Left colon (tissue), 2 donors: Measurements from ENCODE around the gene ROR1. TPM values are rescaled to one million over a fixed set of nuclear protein-coding genes. Genes with fewer than 3 reads are reported as not detected.
"Not testable (repeated sequence)": the region's sequence is repeated elsewhere in the genome, so short reads cannot be mapped to it uniquely, and the experiment has no call there.

ENCODE experiments used
- ATAC-seq: fragments of 200-7000 bp; cut with Tn5 transposase; one replicate; pipeline ENCODE4 v1.9.1; 2020; ENCODE audit warnings: mild to moderate bottlenecking, moderate library complexity
- DNase-seq, 2 donors: peaks; one replicate each; pipeline ENCODE4 v3.0.0-alpha.2; 2020
- intact Hi-C, 2 donors: fragments of 100-400 bp; cut with DNase I in 1 of 2; cut with micrococcal nuclease in 1 of 2; formaldehyde crosslinking; loops; one replicate each; pipeline versions ENCODE4 v1.11.2 to v1.14.0; 2022; cut with DNase I, micrococcal nuclease
- total RNA-seq, 2 donors: library from RNA; stranded (reverse); fragmentation: NEBNext Ultra II Directional; extraction: Animal tissue kit (Norgen Biotek cat#: 25700); gene quantifications; one replicate each; pipeline ENCODE4 v1.2.1, GENCODE V29; 2021
- donor health status: DM: no; HTN: no; CAD: no.
- donor health status: DM: yes; HTN: yes; CAD: no.

Gene ROR1
- total RNA-seq, 2 donors from 2014 or later, result 5.1 to 7.1 TPM

GRCh38 chr1:63812071-63812700, 38.4 kb downstream of the ROR1 start:
- ATAC-seq (no peak), DNase-seq (no peak)
- intact Hi-C loops, result no loop called here

GRCh38 chr1:63813829-63814277, 40.0 kb downstream of the ROR1 start:
- DNase-seq, result no peak
- intact Hi-C loops, result no loop called here
- no peak for ATAC-seq

GRCh38 chr1:63816217-63816815, 42.5 kb downstream of the ROR1 start:
- intact Hi-C loops, ATAC-seq, DNase-seq: not testable (repeated sequence)

GRCh38 chr1:63817152-63817667, 43.4 kb downstream of the ROR1 start:
- intact Hi-C loops, result no loop called here
- no peak for DNase-seq
- ATAC-seq, result peak; percentile 68

DNA sequence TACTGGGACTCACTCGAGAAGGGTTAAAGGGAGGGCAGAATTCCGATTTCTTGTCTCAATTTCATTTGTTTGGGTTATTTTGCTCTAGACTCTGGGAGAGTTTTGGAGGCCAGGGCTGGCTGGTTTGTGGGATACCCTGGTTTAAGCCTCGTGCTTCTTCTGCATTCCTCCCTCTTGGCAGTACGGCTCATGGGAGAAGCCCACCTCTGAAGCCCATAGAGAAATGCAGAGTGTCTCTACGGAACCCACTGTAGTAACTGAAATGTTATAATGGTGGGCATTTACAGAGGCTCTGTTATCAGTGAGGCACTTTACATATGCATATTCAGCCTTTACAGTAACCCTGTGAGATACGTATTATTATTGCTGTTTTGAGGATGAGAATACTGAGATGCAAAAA, 43.9 kb downstream of the ROR1 start:
- no peak for DNase-seq
- intact Hi-C loops, result no loop called here
- ATAC-seq, result no peak

DNA sequence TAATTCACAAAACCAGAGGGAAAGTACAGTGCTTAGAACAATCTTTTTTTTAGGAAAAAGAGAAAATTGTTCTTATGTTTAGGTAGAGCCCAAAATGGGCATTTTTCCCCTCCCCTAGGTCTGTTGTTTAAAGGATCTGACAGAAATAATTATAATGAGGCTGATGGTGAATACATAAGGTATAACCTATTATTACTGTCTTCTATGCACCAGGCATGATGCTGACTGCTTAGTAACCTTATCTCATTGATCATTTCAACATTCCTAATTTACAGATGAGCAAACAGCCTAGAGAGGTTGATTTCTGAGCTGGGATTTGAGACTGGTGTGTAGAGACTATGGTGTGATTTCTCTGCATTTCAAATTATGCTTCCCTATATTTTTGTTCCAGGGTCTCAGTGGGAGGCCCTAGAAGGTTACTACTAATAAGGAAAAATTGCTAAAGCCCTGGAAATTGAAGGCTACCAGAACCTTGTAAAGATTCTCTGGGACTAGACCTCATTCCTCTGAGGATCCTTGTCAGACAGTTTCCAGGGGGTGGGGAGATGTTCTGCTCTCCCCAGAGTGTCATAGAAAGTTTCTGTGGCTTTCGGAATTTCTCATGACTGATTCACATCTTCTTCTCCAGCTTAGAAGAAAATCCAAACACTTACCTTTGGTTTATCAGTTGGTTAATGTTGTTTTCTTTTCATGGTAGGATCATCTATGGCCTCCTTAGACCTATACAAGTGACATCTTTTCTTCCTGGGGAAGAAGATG, 44.9 kb downstream of the ROR1 start:
- intact Hi-C loops, result no loop called here
- ATAC-seq, result no peak
- DNase-seq, result no peak

DNA sequence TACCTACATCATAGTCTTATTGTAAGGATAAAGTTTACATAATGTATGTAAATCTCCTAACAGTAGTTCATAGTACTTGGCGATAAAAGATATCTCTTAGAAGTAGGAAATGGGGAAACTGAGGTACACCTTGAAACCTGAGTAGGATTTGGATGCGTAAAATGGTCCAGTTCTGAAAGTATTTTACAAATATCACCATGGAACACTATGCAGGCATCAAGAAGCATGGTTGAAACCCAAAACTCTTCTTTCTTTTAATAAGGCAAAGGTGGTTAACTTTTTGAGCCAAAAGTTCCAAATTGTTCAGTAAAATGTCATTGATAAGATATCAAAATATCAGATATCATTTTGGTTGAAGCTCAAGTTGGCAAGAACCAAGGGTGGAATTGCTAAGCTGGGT, 46.0 kb downstream of the ROR1 start:
- intact Hi-C loops, result no loop called here
- ATAC-seq, result no peak
- no peak for DNase-seq

DNA sequence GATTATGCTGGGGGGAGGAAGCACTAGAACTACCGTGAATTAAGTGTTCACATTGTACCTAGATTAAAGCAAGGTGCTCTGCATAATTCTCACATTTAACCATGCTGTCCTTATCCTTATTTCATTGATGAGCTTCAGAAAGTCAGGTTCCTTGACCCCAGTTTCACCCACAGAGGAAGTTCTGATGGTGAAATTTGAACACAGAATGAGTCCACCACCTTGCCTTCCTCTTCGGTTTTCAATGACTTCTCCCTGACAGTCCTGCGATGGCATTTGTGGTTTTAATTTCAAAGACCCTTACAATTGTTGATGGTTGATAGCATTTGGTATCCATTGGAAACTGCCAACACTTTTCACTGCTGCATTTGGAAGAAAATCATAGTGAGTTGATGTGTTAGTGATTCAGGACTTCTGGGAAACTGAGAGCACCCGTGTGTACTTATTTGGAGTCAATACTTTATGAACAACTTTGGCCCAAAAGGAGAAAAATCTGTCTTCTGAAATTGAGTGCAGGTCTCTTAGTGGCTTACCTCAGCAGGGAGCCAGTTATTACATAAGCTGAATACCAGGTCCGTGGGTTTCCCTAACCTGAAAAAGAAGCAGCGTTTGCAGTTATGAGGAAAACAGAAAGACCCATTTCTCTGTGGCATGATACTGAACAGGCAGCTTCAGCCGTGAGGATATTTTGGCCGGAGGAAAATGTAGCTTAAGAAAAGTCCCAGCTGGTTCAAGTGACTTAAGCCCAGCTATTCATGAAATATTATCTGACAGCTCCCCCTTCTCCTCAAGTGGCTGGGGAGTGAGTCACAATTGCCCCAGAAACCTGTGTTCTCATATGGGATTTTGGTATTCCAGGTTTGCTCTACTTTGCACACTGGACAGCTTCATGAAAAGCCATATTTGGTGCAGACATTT, 47.5 kb downstream of the ROR1 start:
- intact Hi-C loops, result no loop called here
- ATAC-seq (no peak), DNase-seq (no peak)

GRCh38 chr1:63822540-63822939, 48.7 kb downstream of the ROR1 start:
- DNase-seq (no peak), ATAC-seq (no peak)
- intact Hi-C loops, result no loop called here

- ATAC-seq, result no peak
- intact Hi-C loops, result no loop called here
- DNase-seq, result no peak
These were observed 50.6 kb downstream of the ROR1 start for GRCh38 chr1:63824451-63824850.

DNA sequence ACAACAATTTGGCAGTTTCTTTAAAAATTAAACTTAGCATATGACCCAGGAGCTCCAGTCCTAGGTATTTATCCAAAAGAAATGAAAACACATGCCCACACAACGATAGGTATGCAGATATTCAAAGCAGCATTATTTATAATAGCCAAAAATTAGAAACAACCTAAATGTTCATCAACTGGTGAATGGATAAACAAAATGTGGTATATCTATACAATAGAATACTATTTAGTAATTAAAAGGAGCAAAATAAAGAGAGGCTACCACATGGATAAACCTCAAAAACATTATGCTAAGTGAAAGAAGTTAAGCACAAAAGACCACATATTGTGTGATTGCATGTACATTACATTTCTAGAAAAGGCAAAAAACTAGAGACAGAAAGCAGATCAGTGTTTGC, 51.3 kb downstream of the ROR1 start:
- intact Hi-C loops, result no loop called here
- no peak for DNase-seq
- ATAC-seq, result no peak

- not testable (repeated sequence) for ATAC-seq
These were observed 52.5 kb downstream of the ROR1 start for GRCh38 chr1:63826246-63826861.

DNA sequence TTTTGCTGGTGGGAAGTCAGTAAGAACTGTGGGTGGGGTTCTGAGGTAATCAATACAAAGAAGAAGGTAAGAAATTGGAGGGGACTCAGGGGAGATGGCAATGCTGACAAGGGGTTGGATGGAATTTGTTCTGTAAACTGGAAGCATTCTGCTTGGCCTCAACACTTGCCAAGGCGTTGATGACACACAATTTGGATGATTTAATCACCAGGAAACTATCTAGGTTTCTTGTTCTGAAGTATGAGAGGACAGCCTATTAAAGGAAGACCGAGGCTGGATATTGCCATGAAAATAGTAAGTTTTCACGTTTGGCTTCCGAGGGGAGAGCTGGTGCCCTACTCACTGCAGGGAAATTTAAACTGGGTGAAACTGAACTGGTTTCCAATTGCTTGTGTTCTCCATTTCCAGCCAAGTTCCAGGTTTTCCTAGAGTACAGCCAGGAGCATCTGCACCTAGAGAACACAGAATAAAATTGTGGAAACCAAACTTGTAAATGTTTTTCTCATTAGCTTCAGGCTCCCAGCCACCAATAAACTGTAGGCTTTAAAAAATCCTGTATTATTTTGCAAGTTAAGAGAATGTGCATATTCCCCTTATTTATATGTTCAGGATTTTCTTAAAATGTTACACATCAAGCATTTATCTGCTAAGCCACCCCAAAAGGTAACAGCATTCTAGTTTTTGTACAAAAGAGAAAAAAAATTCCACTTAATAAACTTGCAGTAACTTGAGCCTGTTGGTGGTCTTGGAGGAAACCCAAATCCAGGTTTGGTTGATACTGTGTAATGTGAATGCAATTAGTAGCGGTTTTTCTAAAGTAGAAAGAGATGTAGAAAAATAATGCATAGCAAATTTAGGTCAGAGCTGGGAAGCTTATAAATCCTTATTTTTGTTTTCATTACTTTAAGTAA, 53.8 kb downstream of the ROR1 start:
- ATAC-seq (no peak), DNase-seq (no peak)
- intact Hi-C loops, result no loop called here

More at GRCh38 chr1:63826246-63826861, 52.5 kb downstream of the ROR1 start:
- DNase-seq, intact Hi-C loops: not testable (repeated sequence)

- DNase-seq, result no peak
- no peak for ATAC-seq
- intact Hi-C loops, result no loop called here
These were observed 54.7 kb downstream of the ROR1 start for GRCh38 chr1:63828322-63829044.

- ATAC-seq (peak; percentile 91), DNase-seq (no peak)
- intact Hi-C loops, result no loop called here
These were observed 55.8 kb downstream of the ROR1 start for GRCh38 chr1:63829349-63830327.

DNA sequence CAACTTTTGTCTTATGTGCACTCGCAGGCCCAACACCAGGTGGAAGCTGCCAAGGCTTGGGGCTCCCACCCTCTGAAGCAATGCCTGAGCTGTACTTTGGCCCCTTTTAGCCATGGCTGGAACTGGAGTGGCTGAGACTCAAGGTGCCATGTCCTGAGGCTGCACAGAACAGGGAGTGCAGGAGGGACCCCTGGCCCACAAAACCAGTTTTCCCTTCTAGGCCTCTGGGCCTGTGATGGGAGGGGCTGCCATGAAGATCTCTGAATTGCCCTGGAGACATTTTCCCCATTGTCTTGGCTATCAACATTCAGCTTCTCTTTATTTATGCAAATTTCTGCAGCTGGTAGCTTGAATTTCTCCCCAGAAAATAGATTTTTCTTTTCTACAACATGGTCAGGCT, 57.6 kb downstream of the ROR1 start:
- ATAC-seq, result no peak
- intact Hi-C loops, result no loop called here
- DNase-seq, result no peak
